PC-9 (cell line): ENCODE results near the gene EIF2AK3.

Source experiments
- CTCF ChIP-seq: fragments of 200-600 bp; sonication (generic); conservative IDR thresholded peaks from 2 replicates; pipeline ENCODE4 v1.6.1; 2017; ENCODE audit warnings: mixed run types, antibody characterized with exemption, mild to moderate bottlenecking, moderate library complexity
- EZH2 ChIP-seq: fragments of 200-600 bp; sonication (generic); IDR thresholded peaks from 2 replicates; pipeline ENCODE4 v1.8.0; 2017; ENCODE audit warnings: antibody characterized with exemption, low read depth

GRCh38 chr2:88602022-88602421 lies 25.2 kb downstream of the EIF2AK3 start:
- TF ChIP-seq CTCF (no peak), EZH2 (no peak)
